ENCODE data around the gene TUBB. TPM values are rescaled to one million over a fixed set of nuclear protein-coding genes. Genes with fewer than 3 reads are reported as not detected.

The TUBB gene
- polyA plus RNA-seq, 1 of the 3 experiments (the other 2 are of a cell fraction) = 1,037 TPM

DNA sequence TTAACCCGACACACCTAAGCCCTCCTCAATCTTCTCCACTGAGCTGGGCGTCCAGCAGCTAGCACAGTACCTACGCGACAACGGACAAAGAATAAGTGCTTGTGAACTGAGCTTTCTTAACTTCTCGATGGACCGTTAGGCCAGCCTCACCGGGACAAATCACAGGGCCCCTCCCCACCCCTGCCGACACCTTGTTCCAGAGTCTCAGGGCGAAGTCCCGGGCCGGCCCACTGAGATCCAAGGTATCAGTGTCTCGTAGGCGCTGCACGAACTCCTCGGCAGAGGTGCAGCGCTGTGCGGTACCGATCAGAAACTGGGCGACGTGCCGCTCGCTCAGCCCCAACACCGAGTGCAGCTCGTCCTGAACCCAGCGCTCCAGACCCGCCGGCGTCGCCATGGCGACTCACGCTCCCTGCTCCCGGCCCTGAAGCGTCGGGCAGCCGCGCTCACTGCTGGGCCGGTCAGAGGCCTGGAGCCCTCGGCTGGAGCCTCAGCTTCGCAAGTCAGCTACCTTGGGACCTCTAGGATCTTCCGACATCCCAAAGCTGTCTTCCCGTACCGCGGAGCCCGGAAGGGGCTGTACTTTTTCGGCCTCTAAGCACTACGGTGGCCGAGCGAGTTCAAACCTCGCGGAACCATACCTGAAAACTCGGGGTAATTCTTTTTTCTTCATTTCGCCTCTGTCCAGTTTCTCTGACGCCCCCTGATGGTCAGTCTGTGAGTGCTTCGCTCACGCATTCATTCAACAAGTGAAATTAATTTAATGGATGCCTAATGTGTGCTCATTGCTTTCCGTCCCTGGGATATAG is 47.5 kb upstream of the TUBB start, which contains the start of gene DHX16:
Gene DHX16 (minus strand): TSS at position 562 of the 809 bp plus-strand sequence. CDS start 165 bp downstream, at position 397.
- Histone ChIP-seq H3K27ac (ENCODE audit: low read depth in 2 of 2, low read length in 1 of 2) (peak within 1 kb of the TSS; percentile 60 to 66), H3K9me3 (no peaks in the 10 kb centered on the region), H4K20me1 (ENCODE audit: insufficient read depth) (0 out of 2 replicates have a peak, but pooled peaks cover 3% of the 10 kb centered on the region), H3K4me2 (peak within 1 kb of the TSS; percentile 80), H3K9ac (peak within 1 kb of the TSS; percentile 84), H3K36me3 (replicated peaks in 1 of 2; ENCODE audit: control insufficient read depth in 1 of 2, insufficient read depth in 2 of 2, low read length in 1 of 2) (peaks cover 38% of the 10 kb centered on the region in 2 experiments), H3K4me1 (ENCODE audit: control insufficient read depth in 1 of 2, insufficient read depth in 2 of 2, low read depth in 1 of 2, low read length in 1 of 2) (peaks cover 0 to 5% of the 10 kb centered on the region in 2 experiments; a peak in 3 of 4 replicates), H3K79me2 (ENCODE audit: insufficient read depth) (peaks cover 39% of the 10 kb centered on the region), H3F3A (replicated peaks; ENCODE audit: insufficient read depth) (peaks cover 37% of the 10 kb centered on the region), H3K4me3 (ENCODE audit: low read depth in 2 of 2, low read length in 1 of 2) (peak within 1 kb of the TSS; percentile 87 to 99), H2AFZ (ENCODE audit: low read depth) (peak within 1 kb of the TSS; percentile 84), H3K27me3 (ENCODE audit: insufficient read depth) (no peaks in the 10 kb centered on the region), H3K9me2 (no peaks in the 10 kb centered on the region)
- POLR2A ChIA-PET = interaction anchor here (0.6 to 1.3 kb wide), 7 partner anchors 10 to 57 kb away, joined by 3 to 6 read pairs (median 4); partner anchors contain the start of gene MDC1
- WGBS (ENCODE audit: low lambda C conversion rate) = 1% methylated on average over 24 of the region's 57 CpGs
- peak; percentile 92 for DNase-seq
- CTCF ChIA-PET = interaction anchor here (0.7 to 29.8 kb wide), 24 partner anchors 8 to 234 kb away, joined by 3 to 838 read pairs (median 3); partner anchors contain the start of genes ATAT1, FLOT1, MDC1 and TUBB
- TF ChIP-seq, protein P1, sequence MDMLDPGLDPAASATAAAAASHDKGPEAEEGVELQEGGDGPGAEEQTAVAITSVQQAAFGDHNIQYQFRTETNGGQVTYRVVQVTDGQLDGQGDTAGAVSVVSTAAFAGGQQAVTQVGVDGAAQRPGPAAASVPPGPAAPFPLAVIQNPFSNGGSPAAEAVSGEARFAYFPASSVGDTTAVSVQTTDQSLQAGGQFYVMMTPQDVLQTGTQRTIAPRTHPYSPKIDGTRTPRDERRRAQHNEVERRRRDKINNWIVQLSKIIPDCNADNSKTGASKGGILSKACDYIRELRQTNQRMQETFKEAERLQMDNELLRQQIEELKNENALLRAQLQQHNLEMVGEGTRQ (IDR thresholded peaks at IDR 0.05; ENCODE audit: borderline replicate concordance, low read depth, low read length) = no peak
- peak; percentile 97 for TF ChIP-seq CHD2 (IDR thresholded peaks at IDR 0.05; ENCODE audit: low read length, partially characterized antibody)
- peak; percentile 76; the same call in 1 of the 2 replicates for TF ChIP-seq RFX5 (IDR thresholded peaks at IDR 0.05; ENCODE audit: low read length)
- TF ChIP-seq NRF1 (IDR thresholded peaks at IDR 0.05; ENCODE audit: low read depth, low read length) = no peak
- peak; percentile 80; the same call in 1 of the 2 replicates for TF ChIP-seq POLR2AphosphoS5 (IDR thresholded peaks at IDR 0.05; ENCODE audit: low read depth, low read length)
- TF ChIP-seq EZH2phosphoT487 (IDR thresholded peaks at IDR 0.05; ENCODE audit: borderline replicate concordance, low read depth) = no peak
- TF ChIP-seq RCOR1 (IDR thresholded peaks at IDR 0.05; ENCODE audit: low read length) = peak; percentile 90
- TF ChIP-seq TCF12 (IDR thresholded peaks at IDR 0.05) = peak; percentile 27; the same call in 1 of the 2 replicates
- TF ChIP-seq GATA2 (CRISPR knock-in tag; IDR thresholded peaks at IDR 0.05) = no peak
- TF ChIP-seq, protein P2, sequence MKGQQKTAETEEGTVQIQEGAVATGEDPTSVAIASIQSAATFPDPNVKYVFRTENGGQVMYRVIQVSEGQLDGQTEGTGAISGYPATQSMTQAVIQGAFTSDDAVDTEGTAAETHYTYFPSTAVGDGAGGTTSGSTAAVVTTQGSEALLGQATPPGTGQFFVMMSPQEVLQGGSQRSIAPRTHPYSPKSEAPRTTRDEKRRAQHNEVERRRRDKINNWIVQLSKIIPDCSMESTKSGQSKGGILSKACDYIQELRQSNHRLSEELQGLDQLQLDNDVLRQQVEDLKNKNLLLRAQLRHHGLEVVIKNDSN (IDR thresholded peaks at IDR 0.05; ENCODE audit: borderline replicate concordance, low read depth) = no peak
- no peak for TF ChIP-seq FOXM1 (IDR thresholded peaks at IDR 0.05; ENCODE audit: low read depth)
- TF ChIP-seq MEF2A (IDR thresholded peaks at IDR 0.05; ENCODE audit: borderline replicate concordance, low read depth) = 0 out of 2 replicates have a peak, but pooled peaks have one; percentile 29
- TF ChIP-seq GABPA (IDR thresholded peaks at IDR 0.05; ENCODE audit: low read depth) = peak; percentile 79
- peak; percentile 50; the same call in 1 of the 2 replicates for TF ChIP-seq SMC3 (IDR thresholded peaks at IDR 0.05; ENCODE audit: low read depth, low read length)
- TF ChIP-seq FOXJ3 (CRISPR knock-in tag; IDR thresholded peaks at IDR 0.05) = no peak
- TF ChIP-seq FOSL2 (IDR thresholded peaks at IDR 0.05; ENCODE audit: borderline replicate concordance, low read depth) = no peak
- peak; percentile 66 for TF ChIP-seq RAD21 (IDR thresholded peaks at IDR 0.05; ENCODE audit: low read length)
- TF ChIP-seq, protein P3, sequence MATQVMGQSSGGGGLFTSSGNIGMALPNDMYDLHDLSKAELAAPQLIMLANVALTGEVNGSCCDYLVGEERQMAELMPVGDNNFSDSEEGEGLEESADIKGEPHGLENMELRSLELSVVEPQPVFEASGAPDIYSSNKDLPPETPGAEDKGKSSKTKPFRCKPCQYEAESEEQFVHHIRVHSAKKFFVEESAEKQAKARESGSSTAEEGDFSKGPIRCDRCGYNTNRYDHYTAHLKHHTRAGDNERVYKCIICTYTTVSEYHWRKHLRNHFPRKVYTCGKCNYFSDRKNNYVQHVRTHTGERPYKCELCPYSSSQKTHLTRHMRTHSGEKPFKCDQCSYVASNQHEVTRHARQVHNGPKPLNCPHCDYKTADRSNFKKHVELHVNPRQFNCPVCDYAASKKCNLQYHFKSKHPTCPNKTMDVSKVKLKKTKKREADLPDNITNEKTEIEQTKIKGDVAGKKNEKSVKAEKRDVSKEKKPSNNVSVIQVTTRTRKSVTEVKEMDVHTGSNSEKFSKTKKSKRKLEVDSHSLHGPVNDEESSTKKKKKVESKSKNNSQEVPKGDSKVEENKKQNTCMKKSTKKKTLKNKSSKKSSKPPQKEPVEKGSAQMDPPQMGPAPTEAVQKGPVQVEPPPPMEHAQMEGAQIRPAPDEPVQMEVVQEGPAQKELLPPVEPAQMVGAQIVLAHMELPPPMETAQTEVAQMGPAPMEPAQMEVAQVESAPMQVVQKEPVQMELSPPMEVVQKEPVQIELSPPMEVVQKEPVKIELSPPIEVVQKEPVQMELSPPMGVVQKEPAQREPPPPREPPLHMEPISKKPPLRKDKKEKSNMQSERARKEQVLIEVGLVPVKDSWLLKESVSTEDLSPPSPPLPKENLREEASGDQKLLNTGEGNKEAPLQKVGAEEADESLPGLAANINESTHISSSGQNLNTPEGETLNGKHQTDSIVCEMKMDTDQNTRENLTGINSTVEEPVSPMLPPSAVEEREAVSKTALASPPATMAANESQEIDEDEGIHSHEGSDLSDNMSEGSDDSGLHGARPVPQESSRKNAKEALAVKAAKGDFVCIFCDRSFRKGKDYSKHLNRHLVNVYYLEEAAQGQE (IDR thresholded peaks at IDR 0.05; ENCODE audit: low read depth, low read length) = peak; percentile 18; the same call in 1 of the 2 replicates
- TF ChIP-seq, protein P4, sequence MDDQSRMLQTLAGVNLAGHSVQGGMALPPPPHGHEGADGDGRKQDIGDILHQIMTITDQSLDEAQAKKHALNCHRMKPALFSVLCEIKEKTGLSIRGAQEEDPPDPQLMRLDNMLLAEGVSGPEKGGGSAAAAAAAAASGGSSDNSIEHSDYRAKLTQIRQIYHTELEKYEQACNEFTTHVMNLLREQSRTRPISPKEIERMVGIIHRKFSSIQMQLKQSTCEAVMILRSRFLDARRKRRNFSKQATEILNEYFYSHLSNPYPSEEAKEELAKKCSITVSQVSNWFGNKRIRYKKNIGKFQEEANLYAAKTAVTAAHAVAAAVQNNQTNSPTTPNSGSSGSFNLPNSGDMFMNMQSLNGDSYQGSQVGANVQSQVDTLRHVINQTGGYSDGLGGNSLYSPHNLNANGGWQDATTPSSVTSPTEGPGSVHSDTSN (IDR thresholded peaks at IDR 0.05) = no peak; the same call in 1 of the 2 replicates
- TF ChIP-seq, protein P5, sequence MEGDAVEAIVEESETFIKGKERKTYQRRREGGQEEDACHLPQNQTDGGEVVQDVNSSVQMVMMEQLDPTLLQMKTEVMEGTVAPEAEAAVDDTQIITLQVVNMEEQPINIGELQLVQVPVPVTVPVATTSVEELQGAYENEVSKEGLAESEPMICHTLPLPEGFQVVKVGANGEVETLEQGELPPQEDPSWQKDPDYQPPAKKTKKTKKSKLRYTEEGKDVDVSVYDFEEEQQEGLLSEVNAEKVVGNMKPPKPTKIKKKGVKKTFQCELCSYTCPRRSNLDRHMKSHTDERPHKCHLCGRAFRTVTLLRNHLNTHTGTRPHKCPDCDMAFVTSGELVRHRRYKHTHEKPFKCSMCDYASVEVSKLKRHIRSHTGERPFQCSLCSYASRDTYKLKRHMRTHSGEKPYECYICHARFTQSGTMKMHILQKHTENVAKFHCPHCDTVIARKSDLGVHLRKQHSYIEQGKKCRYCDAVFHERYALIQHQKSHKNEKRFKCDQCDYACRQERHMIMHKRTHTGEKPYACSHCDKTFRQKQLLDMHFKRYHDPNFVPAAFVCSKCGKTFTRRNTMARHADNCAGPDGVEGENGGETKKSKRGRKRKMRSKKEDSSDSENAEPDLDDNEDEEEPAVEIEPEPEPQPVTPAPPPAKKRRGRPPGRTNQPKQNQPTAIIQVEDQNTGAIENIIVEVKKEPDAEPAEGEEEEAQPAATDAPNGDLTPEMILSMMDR (IDR thresholded peaks at IDR 0.05) = peak; percentile 96
- TF ChIP-seq EP300 (IDR thresholded peaks at IDR 0.05; ENCODE audit: borderline replicate concordance in 1 of 2, low read depth in 1 of 2, low read length in 1 of 2) = peak; percentile 31 to 34; a peak in 2 of 4 replicates
- peak; percentile 82 for TF ChIP-seq MXI1 (IDR thresholded peaks at IDR 0.05; ENCODE audit: low read depth, low read length)
- TF ChIP-seq TAF1 (IDR thresholded peaks at IDR 0.05; ENCODE audit: borderline replicate concordance, low read depth, low read length) = peak; percentile 71
- peak; percentile 78; the same call in 1 of the 2 replicates for TF ChIP-seq YY1 (IDR thresholded peaks at IDR 0.05; ENCODE audit: low read depth)
